Mesothelial cell of epicardium (in vitro differentiated cells): Measurements from ENCODE around the gene GRK3. TPM values are rescaled to one million over a fixed set of nuclear protein-coding genes. Genes with fewer than 3 reads are reported as not detected.

ENCODE experiments used
- DNase-seq, 2 experiments: peaks; one replicate each; pipeline ENCODE4 v3.0.0; 2021; ENCODE audit warnings: low spot score in 2 of 2; ENCODE audit not compliant: unreplicated experiment in 2 of 2
- H3K27ac Mint-ChIP-seq: 2 replicates; pipeline ENCODE4 v1.8.0; 2021; ENCODE audit warnings: mixed read lengths
- H3K27me3 Mint-ChIP-seq: 2 replicates; pipeline ENCODE4 v1.8.0; 2021; ENCODE audit warnings: low read depth, mixed read lengths
- H3K36me3 Mint-ChIP-seq: 2 replicates; pipeline ENCODE4 v1.8.0; 2021; ENCODE audit warnings: mixed read lengths
- H3K4me1 Mint-ChIP-seq: 2 replicates; pipeline ENCODE4 v1.8.0; 2021; ENCODE audit warnings: mixed read lengths
- H3K4me3 Mint-ChIP-seq: 2 replicates; pipeline ENCODE4 v1.8.0; 2021; ENCODE audit warnings: mild to moderate bottlenecking, moderate library complexity, mixed read lengths
- H3K9me3 Mint-ChIP-seq: 2 replicates; pipeline ENCODE4 v1.8.0; 2021; ENCODE audit warnings: mixed read lengths
- total RNA-seq: library from RNA; stranded (reverse); gene quantifications from 3 replicates; pipeline ENCODE4 v1.2.1, GENCODE V29; 2021
- TF ChIP-seq, protein P1 (sequence below): fragments of 200-600 bp; sonication (generic); IDR thresholded peaks from one replicate; pipeline ENCODE4 v1.5.0; 2021; ENCODE audit warnings: antibody characterized with exemption; ENCODE audit not compliant: unreplicated experiment

Gene GRK3
- total RNA-seq, 1 donor from 2014 or later = 13.8 TPM

- no peak overlapping the region for H3K27ac Mint-ChIP-seq
- H3K4me3 Mint-ChIP-seq = no peak overlapping the region
- peaks cover 29% of the 10 kb centered on the region for H3K4me1 Mint-ChIP-seq
Observed at GRCh38 chr22:25695146-25695545, 130.7 kb downstream of the GRK3 start.

DNA sequence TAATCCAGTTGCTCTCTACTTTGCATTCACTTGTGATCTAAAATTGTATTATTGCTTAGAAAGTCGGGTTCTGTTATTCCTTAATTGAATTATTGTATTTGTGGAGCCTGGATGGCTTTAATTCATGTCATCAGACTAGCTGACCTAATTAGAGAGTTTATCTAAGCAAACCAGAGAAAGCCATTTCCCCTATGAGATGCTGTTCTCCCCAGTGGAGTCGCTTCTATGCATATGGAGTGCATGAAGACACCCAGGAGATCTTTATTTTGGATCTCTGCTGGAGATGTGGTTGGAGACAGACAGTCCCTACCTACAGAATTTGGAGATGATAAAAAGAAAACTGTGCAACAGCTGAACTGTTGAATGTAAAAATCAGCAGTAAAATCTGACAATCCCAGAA lies 132.3 kb downstream of the GRK3 start:
- Mint-ChIP-seq H3K4me3 (no peak overlapping the region), H3K4me1 (peaks cover 38% of the 10 kb centered on the region), H3K9me3 (no peaks in the 10 kb centered on the region), H3K36me3 (peaks cover 3% of the 10 kb centered on the region), H3K27me3 (no peaks in the 10 kb centered on the region), H3K27ac (no peak overlapping the region)
- DNase-seq = no peak
- TF ChIP-seq, protein P1, sequence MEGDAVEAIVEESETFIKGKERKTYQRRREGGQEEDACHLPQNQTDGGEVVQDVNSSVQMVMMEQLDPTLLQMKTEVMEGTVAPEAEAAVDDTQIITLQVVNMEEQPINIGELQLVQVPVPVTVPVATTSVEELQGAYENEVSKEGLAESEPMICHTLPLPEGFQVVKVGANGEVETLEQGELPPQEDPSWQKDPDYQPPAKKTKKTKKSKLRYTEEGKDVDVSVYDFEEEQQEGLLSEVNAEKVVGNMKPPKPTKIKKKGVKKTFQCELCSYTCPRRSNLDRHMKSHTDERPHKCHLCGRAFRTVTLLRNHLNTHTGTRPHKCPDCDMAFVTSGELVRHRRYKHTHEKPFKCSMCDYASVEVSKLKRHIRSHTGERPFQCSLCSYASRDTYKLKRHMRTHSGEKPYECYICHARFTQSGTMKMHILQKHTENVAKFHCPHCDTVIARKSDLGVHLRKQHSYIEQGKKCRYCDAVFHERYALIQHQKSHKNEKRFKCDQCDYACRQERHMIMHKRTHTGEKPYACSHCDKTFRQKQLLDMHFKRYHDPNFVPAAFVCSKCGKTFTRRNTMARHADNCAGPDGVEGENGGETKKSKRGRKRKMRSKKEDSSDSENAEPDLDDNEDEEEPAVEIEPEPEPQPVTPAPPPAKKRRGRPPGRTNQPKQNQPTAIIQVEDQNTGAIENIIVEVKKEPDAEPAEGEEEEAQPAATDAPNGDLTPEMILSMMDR = no peak

More at GRCh38 chr22:25695146-25695545, 130.7 kb downstream of the GRK3 start:
- Mint-ChIP-seq H3K27me3 (no peaks in the 10 kb centered on the region), H3K9me3 (no peaks in the 10 kb centered on the region), H3K36me3 (peaks cover 4% of the 10 kb centered on the region)
- TF ChIP-seq, protein P1 = no peak
- no peak for DNase-seq

- H3K4me1 Mint-ChIP-seq = peaks cover 39% of the 10 kb centered on the region
Observed at GRCh38 chr22:25697181-25697664, 132.7 kb downstream of the GRK3 start.

GRCh38 chr22:25697978-25698377 lies 133.5 kb downstream of the GRK3 start:
- H3K4me3 Mint-ChIP-seq = no peak overlapping the region
- peaks cover 3% of the 10 kb centered on the region for H3K36me3 Mint-ChIP-seq
- H3K27ac Mint-ChIP-seq = no peak overlapping the region
- H3K4me1 Mint-ChIP-seq = peaks cover 31% of the 10 kb centered on the region
- H3K27me3 Mint-ChIP-seq = no peaks in the 10 kb centered on the region
- TF ChIP-seq, protein P1 = no peak
- no peak for DNase-seq
- no peaks in the 10 kb centered on the region for H3K9me3 Mint-ChIP-seq

More at GRCh38 chr22:25697181-25697664, 132.7 kb downstream of the GRK3 start:
- no peaks in the 10 kb centered on the region for H3K9me3 Mint-ChIP-seq
- no peaks in the 10 kb centered on the region for H3K27me3 Mint-ChIP-seq
- DNase-seq = no peak
- H3K27ac Mint-ChIP-seq = no peak overlapping the region
- TF ChIP-seq, protein P1 = no peak
- peaks cover 3% of the 10 kb centered on the region for H3K36me3 Mint-ChIP-seq
- H3K4me3 Mint-ChIP-seq = no peak overlapping the region

DNA sequence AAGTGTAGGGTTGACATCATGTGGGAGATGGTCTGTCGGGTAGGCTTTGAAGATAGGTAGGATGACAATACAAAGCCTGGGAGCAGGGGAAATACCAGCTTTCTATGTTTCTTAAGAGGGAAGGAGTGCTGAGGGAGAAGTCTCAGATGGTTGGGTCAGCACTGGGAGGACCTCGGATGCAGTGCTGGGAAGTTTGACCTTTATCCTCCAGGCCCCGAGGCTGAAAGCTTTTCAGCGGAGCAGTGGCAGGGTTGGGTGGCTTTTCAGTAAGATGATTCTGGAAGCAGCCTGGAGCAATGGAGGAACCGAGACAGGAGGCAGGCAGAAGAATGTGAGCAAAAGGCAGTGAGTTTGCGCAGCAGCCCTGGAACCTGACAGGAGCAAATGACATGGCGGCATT lies 134.0 kb downstream of the GRK3 start:
- peaks cover 27% of the 10 kb centered on the region for H3K4me1 Mint-ChIP-seq

More for the DNA sequence above, 134.0 kb downstream of the GRK3 start:
- Mint-ChIP-seq H3K27ac (no peak overlapping the region), H3K4me3 (no peak overlapping the region), H3K27me3 (no peaks in the 10 kb centered on the region), H3K9me3 (no peaks in the 10 kb centered on the region), H3K36me3 (peaks cover 3% of the 10 kb centered on the region)
- DNase-seq = no peak
- TF ChIP-seq, protein P1 = no peak
